Mucosa of rectum (tissue), 2 donors: ENCODE data around the gene MMP13.

Experiments
- H3K27ac ChIP-seq, 2 donors: one replicate each; pipeline ENCODE4 v1.7.0; 2013; ENCODE audit warnings: inconsistent platforms in 2 of 2, low read depth in 2 of 2, low read length in 2 of 2
- H3K27me3 ChIP-seq, 2 donors: one replicate each; pipeline ENCODE4 v1.7.0; 2013; ENCODE audit warnings: low read length in 2 of 2; ENCODE audit not compliant: control insufficient read depth in 2 of 2, insufficient read depth in 2 of 2
- H3K36me3 ChIP-seq, 2 donors: one replicate each; pipeline ENCODE4 v1.7.0; 2013; ENCODE audit warnings: low read length in 2 of 2; ENCODE audit not compliant: control insufficient read depth in 2 of 2, insufficient read depth in 2 of 2
- H3K4me1 ChIP-seq, 2 donors: one replicate each; pipeline ENCODE4 v1.7.0; 2013; ENCODE audit warnings: low read length in 2 of 2, mild to moderate bottlenecking in 1 of 2; ENCODE audit not compliant: control insufficient read depth in 2 of 2, insufficient read depth in 2 of 2
- H3K4me3 ChIP-seq, 2 donors: one replicate each; pipeline ENCODE4 v1.7.0; 2013; ENCODE audit warnings: low read length in 2 of 2
- H3K9ac ChIP-seq, 2 donors: one replicate each; pipeline ENCODE4 v1.7.0; 2013; ENCODE audit warnings: low read length in 2 of 2, low read depth in 1 of 2, mild to moderate bottlenecking in 1 of 2
- H3K9me3 ChIP-seq, 2 donors: one replicate each; pipeline ENCODE4 v1.7.0; 2013; ENCODE audit warnings: low read length in 2 of 2; ENCODE audit not compliant: control insufficient read depth in 2 of 2
- donor health status: healthy.
- donor health status: Normal muscosa, but diverticular disease.

Gene MMP13

DNA sequence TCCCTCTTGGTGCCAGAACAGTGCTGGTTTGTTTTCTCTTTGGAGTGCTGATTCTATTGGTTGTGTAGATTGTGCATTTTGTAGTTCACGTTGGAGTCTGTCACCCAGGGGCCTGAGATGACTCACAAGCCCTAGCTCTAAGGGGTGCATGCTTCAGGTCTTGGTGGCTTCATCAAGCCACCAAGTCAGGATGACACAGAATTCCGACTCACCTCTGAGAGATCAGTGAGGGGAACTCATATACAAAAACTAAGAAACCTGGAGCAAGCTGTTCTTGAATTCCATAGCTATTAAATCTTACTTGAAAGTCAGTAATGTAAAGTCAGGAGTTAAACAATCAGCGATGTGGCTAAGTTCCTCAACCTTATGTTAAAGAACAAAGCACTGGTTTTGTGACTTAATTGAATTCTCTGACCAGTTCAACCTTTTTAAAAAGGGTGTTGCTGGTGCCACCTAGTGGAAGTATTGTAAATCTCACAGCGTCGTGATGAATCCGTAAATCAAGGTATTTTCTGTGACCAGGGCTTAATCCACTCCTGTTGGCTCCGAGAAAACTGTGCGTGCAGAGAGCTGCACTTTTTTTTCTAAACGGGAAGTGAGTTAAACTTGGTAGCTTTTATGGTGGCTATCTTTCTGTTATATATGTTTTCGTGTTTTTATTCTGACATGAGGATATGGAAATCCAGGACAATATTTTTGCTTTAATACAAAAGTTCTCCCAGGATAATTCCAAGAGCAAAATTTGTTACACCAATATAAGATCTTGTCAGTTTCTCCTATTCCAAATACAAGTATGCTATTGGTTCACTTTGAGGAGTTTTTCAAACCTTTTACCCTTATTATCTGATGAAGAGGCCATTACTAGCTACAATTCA, 14.6 kb downstream of the MMP13 start:
- no peak overlapping the region for H3K4me3 ChIP-seq
- H3K4me1 ChIP-seq = no peaks in the 10 kb centered on the region
- no peaks in the 10 kb centered on the region for H3K27me3 ChIP-seq
- no peaks in the 10 kb centered on the region for H3K36me3 ChIP-seq
- H3K9me3 ChIP-seq = no peaks in the 10 kb centered on the region
- no peak overlapping the region for H3K9ac ChIP-seq
- H3K27ac ChIP-seq = no peak overlapping the region

DNA sequence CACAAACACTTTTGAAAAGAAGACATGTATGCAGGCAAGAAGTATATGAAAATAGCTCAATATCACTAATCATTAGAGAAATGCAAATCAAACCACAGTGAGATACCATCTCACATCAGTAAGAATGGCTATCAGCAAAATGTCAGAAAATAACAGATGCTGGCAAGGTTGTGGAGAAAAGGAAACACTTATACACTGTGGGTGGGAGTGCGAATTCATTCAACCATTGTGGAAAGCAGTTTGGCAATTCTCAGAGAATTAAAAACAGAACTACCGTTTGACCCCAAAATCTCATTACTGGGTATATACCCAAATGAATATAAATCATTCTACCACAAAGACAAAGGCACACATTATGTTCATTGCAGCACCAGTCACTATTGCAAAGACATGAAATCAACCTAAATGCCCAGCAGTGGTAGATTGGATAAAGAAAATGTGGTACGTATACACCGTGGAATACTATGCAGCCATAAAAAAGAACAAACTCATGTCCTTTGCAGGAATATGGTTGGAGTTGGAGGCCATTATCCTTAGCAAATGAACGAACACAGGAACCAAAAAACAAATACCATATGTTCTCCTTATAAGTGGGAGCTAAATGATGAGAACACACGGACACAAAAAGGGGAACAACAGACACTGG, 18.5 kb downstream of the MMP13 start:
- no peaks in the 10 kb centered on the region for H3K9me3 ChIP-seq
- no peak overlapping the region for H3K27ac ChIP-seq
- H3K27me3 ChIP-seq = no peaks in the 10 kb centered on the region
- no peak overlapping the region for H3K9ac ChIP-seq
- H3K4me1 ChIP-seq = no peaks in the 10 kb centered on the region
- no peak overlapping the region for H3K4me3 ChIP-seq
- H3K36me3 ChIP-seq = no peaks in the 10 kb centered on the region

DNA sequence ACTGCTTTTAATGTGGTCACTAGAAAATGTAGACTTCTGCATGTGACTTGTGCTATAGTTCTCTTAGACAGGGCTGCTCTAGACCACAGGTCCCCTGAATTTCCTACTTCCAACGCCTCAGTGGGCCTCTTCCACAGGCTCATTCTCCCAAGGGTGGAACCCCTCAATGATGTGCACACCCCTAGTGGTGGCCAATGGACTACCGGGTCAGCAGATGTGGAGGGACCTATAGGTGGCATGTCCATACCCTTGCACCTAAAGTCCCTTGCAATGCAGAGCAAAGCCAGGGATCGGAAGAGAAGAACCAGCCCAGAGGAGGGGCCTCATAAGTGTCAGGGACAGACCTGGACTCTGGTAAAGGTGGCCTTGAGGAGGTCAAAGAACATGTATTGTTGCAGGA, 20.0 kb downstream of the MMP13 start:
- H3K36me3 ChIP-seq = no peaks in the 10 kb centered on the region
- H3K9ac ChIP-seq = no peak overlapping the region
- no peak overlapping the region for H3K27ac ChIP-seq
- H3K27me3 ChIP-seq = no peaks in the 10 kb centered on the region
- no peaks in the 10 kb centered on the region for H3K9me3 ChIP-seq
- no peak overlapping the region for H3K4me3 ChIP-seq
- H3K4me1 ChIP-seq = no peaks in the 10 kb centered on the region

DNA sequence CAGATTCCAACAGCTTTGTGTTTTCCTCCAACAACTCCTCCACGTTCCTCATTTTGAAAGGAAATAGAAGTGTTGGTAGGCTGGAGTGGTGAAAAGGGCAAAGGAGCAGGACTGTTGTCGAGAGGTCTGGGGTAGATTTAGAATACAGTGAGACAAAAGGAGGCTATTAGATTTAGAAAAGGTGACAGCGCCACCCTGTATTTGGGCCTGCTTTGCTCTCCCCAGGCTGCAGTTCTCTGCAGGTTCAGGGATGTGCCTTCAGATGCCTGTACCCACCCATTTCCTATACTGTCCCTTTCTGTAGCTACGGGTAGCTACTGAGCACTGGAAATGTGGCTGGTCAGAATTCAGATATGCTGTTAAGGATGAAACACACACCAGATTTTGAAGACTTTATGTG, 20.8 kb downstream of the MMP13 start:
- no peaks in the 10 kb centered on the region for H3K36me3 ChIP-seq

DNA sequence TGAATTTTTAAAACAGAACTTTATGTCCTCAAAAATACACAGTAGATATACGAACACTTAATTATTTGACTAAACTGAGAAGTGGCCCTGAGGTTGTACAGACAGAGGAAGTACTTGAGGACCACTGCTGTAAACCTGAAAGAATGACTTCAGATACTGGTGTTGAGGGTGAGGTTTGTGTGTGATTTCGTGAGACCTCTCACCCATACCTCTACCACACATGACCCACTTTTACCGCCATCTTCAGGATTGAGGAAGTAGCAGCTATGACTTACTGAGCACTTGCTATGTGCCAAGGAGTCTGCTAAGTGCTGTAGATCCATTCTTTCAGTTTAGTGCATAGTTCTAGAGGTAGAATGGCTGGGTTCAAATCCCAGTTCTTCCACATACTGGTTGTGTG, 21.9 kb downstream of the MMP13 start:
- Histone ChIP-seq H3K27me3 (no peaks in the 10 kb centered on the region), H3K36me3 (no peaks in the 10 kb centered on the region), H3K4me3 (no peak overlapping the region), H3K4me1 (peaks cover 3 to 4% of the 10 kb centered on the region in 2 donors), H3K9ac (no peak overlapping the region), H3K27ac (no peak overlapping the region), H3K9me3 (no peaks in the 10 kb centered on the region)

More for the DNA sequence above, 20.8 kb downstream of the MMP13 start:
- Histone ChIP-seq H3K9ac (no peak overlapping the region), H3K27ac (no peak overlapping the region), H3K4me3 (no peak overlapping the region), H3K27me3 (no peaks in the 10 kb centered on the region), H3K9me3 (no peaks in the 10 kb centered on the region), H3K4me1 (peaks cover 0 to 1% of the 10 kb centered on the region in 2 donors)

DNA sequence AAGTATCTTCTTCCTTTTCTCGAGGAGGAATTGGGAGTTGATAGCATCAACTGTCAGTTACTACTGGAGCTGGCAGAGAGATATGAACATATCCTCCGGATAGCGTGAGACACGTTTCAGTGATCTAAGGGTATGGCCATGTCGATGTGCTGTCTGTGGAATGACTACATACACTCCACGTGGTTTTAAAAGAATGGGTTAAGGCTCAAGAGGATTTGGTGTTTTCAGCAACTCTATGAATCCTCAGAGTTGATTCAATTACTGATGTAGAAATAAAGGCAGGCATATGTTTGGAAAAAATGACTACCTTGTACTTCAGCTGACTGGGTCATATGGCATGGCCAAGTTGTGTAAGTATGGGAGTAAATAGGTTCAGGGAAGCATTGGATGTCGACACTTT, 22.9 kb downstream of the MMP13 start:
- Histone ChIP-seq H3K4me3 (no peak overlapping the region), H3K9ac (no peak overlapping the region), H3K27me3 (no peaks in the 10 kb centered on the region), H3K9me3 (no peaks in the 10 kb centered on the region), H3K36me3 (no peaks in the 10 kb centered on the region), H3K27ac (no peak overlapping the region), H3K4me1 (peaks cover 3 to 10% of the 10 kb centered on the region in 2 donors)

DNA sequence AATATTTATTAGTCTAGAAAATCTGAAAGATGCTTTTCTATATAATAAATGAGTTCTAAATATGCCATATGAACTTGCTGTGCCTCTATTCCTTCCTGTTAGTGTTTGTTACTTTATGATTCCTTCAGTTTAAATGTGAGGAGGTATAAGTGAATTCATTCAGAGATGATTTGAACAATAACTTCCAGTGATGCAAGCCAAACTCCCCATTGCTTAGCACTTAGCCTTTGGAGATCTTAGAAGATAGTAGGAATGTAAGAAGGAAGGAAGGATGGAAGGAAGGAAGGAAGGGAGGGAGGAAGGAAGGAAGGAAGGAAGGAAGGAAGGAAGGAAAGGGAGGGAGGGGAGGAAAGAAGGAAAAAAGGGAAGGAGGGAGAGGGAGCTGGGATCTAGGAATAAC, 25.1 kb downstream of the MMP13 start:
- Histone ChIP-seq H3K27me3 (no peaks in the 10 kb centered on the region), H3K4me3 (no peak overlapping the region), H3K27ac (no peak overlapping the region), H3K36me3 (no peaks in the 10 kb centered on the region), H3K4me1 (peaks cover 9 to 18% of the 10 kb centered on the region in 2 donors), H3K9me3 (no peaks in the 10 kb centered on the region), H3K9ac (no peak overlapping the region)

DNA sequence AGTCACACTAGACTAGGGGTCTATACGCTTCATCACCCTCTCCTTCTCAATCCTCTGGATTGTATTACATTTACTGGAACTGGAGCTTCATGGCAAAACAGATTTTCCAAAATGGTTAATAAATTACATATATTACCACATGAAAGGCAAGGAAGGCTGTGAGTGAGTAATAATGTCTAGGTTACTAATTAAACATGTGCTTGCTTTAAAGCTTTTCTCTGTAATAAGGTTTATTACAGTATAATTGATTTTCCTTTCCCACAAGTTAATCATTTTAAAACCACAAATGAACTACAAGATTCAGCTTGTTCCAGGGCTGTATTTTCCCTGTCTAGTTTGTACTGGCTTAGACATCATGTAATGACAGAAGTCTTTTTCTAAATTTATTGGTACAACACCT, 25.6 kb downstream of the MMP13 start:
- Histone ChIP-seq H3K4me3 (no peak overlapping the region), H3K36me3 (no peaks in the 10 kb centered on the region), H3K9ac (no peak overlapping the region), H3K27ac (no peak overlapping the region), H3K9me3 (no peaks in the 10 kb centered on the region), H3K27me3 (no peaks in the 10 kb centered on the region), H3K4me1 (peaks cover 9 to 18% of the 10 kb centered on the region in 2 donors)

DNA sequence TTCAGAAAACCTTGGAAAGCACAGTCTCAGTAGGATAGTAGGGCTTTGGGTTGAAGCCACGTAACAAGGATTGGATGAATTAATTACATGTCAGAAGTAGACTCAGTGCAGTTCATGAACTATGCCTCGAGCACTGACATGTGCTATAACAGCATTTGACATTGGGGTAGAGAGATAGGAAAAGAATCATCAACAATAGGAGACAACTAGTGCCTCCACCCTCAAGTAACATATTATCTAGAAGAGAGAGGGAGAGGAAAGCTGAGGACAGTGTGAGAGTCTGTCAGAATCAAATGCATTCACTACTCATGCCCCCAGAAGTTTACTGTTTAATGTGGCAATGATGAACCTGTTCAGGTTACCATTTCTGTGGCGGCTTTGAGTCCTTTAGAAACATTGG, 26.4 kb downstream of the MMP13 start:
- Histone ChIP-seq H3K36me3 (no peaks in the 10 kb centered on the region), H3K4me1 (peaks cover 9 to 22% of the 10 kb centered on the region in 2 donors), H3K9ac (no peak overlapping the region), H3K27ac (no peak overlapping the region), H3K4me3 (no peak overlapping the region), H3K27me3 (no peaks in the 10 kb centered on the region), H3K9me3 (no peaks in the 10 kb centered on the region)

DNA sequence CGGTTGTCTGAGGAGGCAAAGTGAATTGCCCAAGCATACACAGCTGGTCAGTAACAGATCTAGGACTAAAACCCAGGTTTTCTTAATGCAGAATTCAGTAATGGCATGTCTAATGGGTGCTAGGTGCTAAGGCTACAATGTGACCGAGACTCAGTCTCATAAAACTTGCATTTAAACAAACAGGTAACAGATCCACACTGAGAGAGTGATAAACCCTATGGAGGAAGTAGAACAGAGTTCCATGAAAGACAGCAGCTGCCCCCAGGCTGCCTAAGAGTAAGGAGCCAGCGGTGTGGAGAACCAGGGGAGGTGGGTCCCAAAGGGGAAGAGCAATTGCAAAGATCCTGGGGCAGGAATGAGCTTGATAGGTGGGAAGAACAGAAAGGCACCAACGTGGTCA, 27.3 kb downstream of the MMP13 start:
- Histone ChIP-seq H3K4me3 (no peak overlapping the region), H3K27me3 (no peaks in the 10 kb centered on the region), H3K9me3 (no peaks in the 10 kb centered on the region), H3K27ac (no peak overlapping the region), H3K4me1 (peaks cover 9 to 22% of the 10 kb centered on the region in 2 donors), H3K36me3 (no peaks in the 10 kb centered on the region), H3K9ac (no peak overlapping the region)
